GM12875 (cell line): ENCODE results near the gene NEURL3.

ENCODE experiments used
- H3K4me3 ChIP-seq: one replicate; pipeline ENCODE4 v1.5.1; 2011; ENCODE audit warnings: low read depth, low read length, control low read depth
- CTCF ChIP-seq: IDR thresholded peaks from 2 replicates; pipeline ENCODE4 v1.5.1; 2011; ENCODE audit warnings: low read depth, mild to moderate bottlenecking, control low read depth, inconsistent platforms, low read length, moderate library complexity, borderline replicate concordance; ENCODE audit not compliant: insufficient read depth

Gene NEURL3

DNA sequence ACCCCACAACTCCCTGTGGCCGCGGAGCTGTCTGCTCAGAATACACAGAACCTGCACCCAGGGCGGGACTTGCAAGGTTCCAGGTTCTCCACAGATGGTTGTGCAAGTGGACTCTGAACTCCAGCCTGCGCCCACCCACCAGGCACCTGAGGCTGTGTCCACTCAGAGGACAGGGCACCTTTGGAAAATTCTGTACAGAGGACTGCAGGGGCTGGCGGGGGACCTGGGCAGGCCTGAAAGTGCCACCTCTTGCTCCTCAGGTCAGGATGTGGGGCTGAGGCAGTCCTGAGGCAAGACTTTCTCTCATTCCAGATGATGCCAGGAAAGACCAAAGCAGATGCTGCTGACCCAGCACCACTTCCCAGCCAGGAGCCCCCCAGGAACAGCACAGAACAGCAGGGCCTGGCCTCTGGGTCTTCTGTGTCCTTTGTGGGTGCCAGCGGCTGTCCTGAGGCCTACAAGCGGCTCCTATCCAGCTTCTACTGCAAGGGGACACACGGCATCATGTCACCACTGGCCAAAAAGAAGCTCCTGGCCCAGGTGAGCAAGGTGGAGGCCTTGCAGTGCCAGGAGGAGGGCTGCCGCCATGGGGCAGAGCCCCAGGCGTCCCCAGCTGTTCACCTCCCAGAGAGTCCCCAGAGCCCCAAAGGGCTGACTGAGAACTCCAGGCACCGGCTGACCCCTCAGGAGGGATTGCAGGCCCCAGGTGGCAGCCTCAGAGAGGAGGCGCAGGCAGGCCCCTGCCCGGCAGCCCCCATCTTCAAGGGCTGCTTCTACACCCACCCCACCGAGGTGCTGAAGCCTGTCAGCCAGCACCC lies 45.8 kb upstream of the NEURL3 start:
- H3K4me3 ChIP-seq = no peak overlapping the region
- no peak for TF ChIP-seq CTCF

- no peak overlapping the region for H3K4me3 ChIP-seq
- TF ChIP-seq CTCF = no peak
Measured at GRCh38 chr2:96549967-96550786, 45.0 kb upstream of the NEURL3 start.

- no peak for TF ChIP-seq CTCF
- no peak overlapping the region for H3K4me3 ChIP-seq
Measured at GRCh38 chr2:96549466-96549785, 44.3 kb upstream of the NEURL3 start.

DNA sequence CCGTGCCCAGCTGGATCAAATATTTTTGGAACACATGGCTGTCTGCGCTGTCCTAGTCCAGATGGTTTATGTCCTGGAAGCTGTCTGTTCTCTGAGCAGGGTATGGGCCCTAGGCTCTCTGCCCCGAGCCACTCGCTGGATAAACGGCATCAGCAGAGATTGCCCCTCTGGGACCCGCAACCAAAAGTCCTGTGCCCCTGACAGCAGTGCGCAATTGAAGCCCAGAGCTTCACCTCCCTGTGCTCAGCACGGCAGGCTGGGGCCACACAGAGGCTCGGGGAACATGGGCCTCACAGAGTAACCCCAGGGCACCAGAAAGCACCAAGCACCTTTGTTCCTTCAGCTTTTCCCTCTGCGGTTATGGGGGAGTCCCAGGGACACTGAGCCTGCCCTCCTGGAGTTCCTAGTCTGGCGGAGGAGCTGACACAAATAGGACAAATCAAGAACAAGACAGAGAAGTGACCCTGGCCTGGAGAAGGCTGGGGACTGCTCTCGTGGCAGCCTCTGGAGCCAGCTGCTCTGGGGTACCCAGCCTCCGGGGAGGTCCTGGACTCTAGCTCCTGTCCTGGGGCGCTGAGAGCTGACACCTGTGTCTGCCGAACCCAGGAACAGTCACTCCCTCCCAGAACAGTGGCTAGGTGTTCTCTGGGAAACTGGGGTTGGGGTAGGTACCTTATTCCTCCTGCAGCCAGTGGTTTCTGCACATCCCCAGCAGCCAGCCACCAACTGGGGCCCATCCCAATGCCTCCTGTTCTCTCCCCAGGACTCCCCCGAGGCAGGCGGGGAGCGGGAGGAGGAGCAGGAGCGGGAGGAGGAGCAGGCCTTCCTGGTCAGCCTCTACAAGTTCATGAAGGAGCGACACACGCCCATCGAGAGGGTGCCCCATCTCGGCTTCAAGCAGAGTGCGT lies 43.7 kb upstream of the NEURL3 start:
- TF ChIP-seq CTCF = no peak
- no peak overlapping the region for H3K4me3 ChIP-seq

GRCh38 chr2:96547731-96548171 lies 42.6 kb upstream of the NEURL3 start:
- no peak for TF ChIP-seq CTCF
- no peak overlapping the region for H3K4me3 ChIP-seq

GRCh38 chr2:96547203-96547641 lies 42.1 kb upstream of the NEURL3 start:
- no peak for TF ChIP-seq CTCF

More at GRCh38 chr2:96547203-96547641, 42.1 kb upstream of the NEURL3 start:
- no peak overlapping the region for H3K4me3 ChIP-seq
